Stimulated activated CD4-positive, alpha-beta T cell treated with anti-CD3 and anti-CD28 coated beads, Interleukin-1b, Interleukin-23, amount 100 ng/mL, for 48 hours (primary cell): ENCODE results near the gene TSSK2.

Experiments
- DNase-seq: peaks from one replicate; pipeline ENCODE4 v3.0.0-alpha.2; 2020

Gene TSSK2

GRCh38 chr22:19106886-19107729, 24.0 kb upstream of the TSSK2 start:
- no peak for DNase-seq

- DNase-seq = no peak
Observed at GRCh38 chr22:19107730-19108074, 23.4 kb upstream of the TSSK2 start.

GRCh38 chr22:19108807-19109197, 22.3 kb upstream of the TSSK2 start:
- DNase-seq = no peak

GRCh38 chr22:19109198-19110063, 21.7 kb upstream of the TSSK2 start:
- DNase-seq = peak; percentile 37

- no peak for DNase-seq
Observed at GRCh38 chr22:19110064-19110458, 21.0 kb upstream of the TSSK2 start.

- no peak for DNase-seq
Observed at GRCh38 chr22:19110646-19111045, 20.5 kb upstream of the TSSK2 start.

DNA sequence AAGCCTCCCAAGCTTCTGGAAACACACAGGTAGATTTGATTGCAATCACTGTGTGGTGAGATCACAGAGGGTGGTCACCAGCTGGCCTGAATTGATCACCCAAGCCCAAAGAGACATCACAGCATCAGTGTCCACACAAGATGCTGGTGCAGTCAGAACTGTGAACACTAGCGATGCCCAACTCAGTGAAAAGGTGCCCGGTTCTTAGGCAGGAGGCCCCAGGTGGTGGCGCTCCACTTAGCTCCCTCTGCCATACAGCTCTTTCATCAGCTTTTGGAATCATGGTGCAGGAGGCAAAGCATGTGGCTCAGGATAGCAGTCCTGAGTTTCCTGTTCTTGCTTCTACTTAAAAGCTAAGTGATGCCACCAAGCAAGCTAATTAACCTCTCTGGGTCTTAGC, 20.0 kb upstream of the TSSK2 start:
- DNase-seq = no peak

DNA sequence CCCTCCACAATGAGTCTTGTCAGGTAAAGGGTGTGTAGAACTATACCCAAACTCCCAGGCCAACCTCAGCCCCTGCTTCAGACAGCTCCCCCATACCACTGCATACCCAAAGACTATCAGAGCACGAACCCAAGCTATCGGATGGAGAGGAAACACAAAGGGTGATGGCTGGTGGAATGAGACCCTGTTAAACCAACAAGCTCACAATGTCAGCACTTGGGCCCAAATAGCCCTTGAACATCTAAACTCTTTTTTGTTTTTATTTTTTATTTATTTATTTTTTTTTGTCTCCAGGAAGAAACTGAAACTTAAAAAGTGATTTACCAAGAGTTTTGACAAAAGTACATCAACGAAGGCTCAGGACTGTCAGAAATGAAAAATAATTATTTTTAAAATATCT, 19.5 kb upstream of the TSSK2 start:
- DNase-seq = no peak

- DNase-seq = no peak
Observed at GRCh38 chr22:19113429-19113828, 17.7 kb upstream of the TSSK2 start.

GRCh38 chr22:19114984-19115552, 16.0 kb upstream of the TSSK2 start:
- DNase-seq = no peak

- DNase-seq = no peak
Observed at GRCh38 chr22:19115628-19116027, 15.5 kb upstream of the TSSK2 start.

DNA sequence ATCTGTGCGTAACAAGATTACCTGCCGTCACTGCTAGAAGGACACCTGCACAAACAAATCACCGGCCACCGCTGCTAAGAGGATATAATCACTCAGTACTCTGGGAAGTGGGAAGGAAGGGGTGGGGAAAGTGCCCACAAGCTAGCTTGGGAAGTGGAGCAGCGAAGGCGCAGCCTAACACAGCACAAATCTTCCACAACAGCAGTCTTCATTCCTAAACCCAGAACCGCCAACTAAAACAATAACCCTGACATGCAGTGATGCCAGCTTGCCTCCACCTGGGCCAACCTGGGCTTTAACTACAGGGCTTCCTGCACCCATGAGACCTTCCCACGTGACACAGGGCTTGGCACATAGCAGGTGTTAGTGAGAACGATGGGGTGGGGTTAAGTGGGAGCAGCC, 14.0 kb upstream of the TSSK2 start:
- DNase-seq = no peak

GRCh38 chr22:19118329-19118880, 12.7 kb upstream of the TSSK2 start:
- peak; percentile 31 for DNase-seq

- no peak for DNase-seq
Observed at GRCh38 chr22:19119949-19120348, 11.2 kb upstream of the TSSK2 start.

- DNase-seq = no peak
Observed at GRCh38 chr22:19120829-19121630, 10.1 kb upstream of the TSSK2 start.

GRCh38 chr22:19121631-19122142, 9.4 kb upstream of the TSSK2 start:
- DNase-seq = peak; percentile 38

- peak; percentile 96 for DNase-seq
Observed at GRCh38 chr22:19122143-19122751, 8.9 kb upstream of the TSSK2 start, which contains the start of gene DGCR2. Gene DGCR2 (minus strand): TSS chr22:19122412. CDS start chr22:19122206, 206 bp downstream.

GRCh38 chr22:19122752-19123492, 8.2 kb upstream of the TSSK2 start:
- DNase-seq = no peak

DNA sequence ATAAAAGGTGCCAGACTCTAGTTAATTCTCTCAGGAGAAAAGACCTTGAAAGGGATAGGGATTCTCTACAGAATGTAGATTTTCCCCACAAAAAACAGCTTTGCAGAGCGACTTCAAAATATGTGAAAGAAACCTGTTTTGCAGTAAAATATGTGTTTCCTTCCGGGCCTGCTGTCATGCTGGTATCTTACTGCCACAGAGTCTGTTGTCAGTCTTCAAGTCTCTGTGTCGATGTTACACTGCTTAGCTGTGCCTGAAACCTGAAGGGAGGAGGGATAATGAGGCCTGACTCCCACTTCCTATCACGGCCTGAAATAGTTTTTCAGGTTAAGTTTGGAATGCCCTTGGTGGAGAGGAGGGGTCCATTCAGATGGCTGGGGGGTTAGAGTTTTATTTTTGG, 7.2 kb upstream of the TSSK2 start:
- DNase-seq = no peak

- no peak for DNase-seq
Observed at GRCh38 chr22:19124377-19124776, 6.7 kb upstream of the TSSK2 start.

DNA sequence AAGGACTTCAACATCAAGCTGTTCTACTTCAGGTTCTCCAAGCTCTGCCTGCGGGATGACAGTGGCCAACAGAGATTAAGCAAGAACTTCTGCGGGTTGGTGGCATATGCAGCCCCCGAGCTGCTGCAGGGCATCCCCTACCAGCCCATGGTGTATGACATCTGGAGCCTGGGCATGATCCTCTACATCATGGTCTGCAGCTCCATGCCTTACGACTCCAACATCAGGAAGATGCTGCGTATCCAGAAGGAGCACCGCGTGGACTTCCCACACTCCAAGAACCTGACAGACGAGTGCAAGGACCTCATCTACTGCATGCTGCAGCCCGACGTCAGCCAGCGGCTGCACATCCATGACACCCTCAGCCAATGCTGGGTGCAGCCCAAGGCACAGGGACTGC, 6.1 kb upstream of the TSSK2 start:
- no peak for DNase-seq
